Measurements from ENCODE around the gene CIRBP. TPM values are rescaled to one million over a fixed set of nuclear protein-coding genes. Genes with fewer than 3 reads are reported as not detected.
"Not testable (repeated sequence)": the region's sequence is repeated elsewhere in the genome, so short reads cannot be mapped to it uniquely, and the experiment has no call there.

CIRBP gene
- total RNA-seq, 1 donor from 2014 or later = 352 TPM

DNA sequence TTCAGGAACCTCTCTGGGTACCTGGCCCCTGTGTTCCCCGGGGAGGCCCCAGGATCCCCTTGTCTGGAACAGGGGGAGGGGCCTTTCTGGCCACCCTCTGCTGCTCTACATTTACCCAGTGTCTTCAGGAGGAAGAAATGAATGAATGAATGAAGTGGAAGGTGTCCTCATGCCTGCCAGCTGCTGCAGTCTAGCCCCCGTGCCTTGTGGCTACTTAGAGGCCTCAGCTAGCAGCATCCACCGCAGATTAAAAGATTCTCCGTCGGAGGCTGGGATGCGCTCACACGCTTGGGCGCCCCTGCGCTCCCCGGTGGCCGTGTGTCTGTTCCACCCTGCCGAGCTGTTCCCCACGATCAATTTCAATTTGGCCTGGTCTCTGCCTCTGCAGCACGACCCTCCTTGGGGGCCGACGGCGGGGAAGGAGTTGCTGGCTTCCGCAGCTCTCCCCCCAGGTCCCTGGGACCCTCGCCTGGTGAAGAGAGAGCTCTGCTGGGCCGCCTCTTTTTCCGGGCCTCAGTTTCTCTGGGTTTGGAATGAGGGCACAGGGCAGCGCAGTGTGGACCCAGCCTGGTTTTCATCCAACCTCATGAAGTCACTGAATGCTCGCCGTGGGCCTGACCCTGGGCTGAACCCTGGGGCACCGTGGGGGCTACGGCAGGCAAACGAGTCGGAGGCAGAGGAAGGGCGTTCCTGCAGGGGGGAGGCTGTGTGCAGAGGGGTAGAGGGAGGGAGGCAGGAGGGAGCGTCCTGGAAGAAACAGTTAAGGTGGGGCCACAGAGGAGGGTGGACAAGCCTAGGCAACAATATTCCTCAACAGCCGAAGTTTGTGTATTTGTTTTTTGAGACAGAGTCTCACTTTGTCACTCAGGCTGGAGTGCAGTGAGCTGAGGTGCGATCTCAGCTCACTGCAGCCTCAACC is 44.8 kb downstream of the CIRBP start:
- intact Hi-C loops (cut with DNase I) = no loop called here
- no peaks in the 10 kb centered on the region for H3K9me3 ChIP-seq
- peaks cover 85% of the 10 kb centered on the region for H3K27me3 ChIP-seq (ENCODE audit: low read depth)
- H3K4me1 ChIP-seq = peaks cover 9% of the 10 kb centered on the region
- no peak overlapping the region for H3K27ac ChIP-seq
- DNase-seq (no peak), ATAC-seq (no peak)
- H3K36me3 ChIP-seq = no peaks in the 10 kb centered on the region
- TF ChIP-seq, protein P1, sequence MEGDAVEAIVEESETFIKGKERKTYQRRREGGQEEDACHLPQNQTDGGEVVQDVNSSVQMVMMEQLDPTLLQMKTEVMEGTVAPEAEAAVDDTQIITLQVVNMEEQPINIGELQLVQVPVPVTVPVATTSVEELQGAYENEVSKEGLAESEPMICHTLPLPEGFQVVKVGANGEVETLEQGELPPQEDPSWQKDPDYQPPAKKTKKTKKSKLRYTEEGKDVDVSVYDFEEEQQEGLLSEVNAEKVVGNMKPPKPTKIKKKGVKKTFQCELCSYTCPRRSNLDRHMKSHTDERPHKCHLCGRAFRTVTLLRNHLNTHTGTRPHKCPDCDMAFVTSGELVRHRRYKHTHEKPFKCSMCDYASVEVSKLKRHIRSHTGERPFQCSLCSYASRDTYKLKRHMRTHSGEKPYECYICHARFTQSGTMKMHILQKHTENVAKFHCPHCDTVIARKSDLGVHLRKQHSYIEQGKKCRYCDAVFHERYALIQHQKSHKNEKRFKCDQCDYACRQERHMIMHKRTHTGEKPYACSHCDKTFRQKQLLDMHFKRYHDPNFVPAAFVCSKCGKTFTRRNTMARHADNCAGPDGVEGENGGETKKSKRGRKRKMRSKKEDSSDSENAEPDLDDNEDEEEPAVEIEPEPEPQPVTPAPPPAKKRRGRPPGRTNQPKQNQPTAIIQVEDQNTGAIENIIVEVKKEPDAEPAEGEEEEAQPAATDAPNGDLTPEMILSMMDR (IDR thresholded peaks at IDR 0.05) = no peak
- no peak overlapping the region for H3K4me3 ChIP-seq

DNA sequence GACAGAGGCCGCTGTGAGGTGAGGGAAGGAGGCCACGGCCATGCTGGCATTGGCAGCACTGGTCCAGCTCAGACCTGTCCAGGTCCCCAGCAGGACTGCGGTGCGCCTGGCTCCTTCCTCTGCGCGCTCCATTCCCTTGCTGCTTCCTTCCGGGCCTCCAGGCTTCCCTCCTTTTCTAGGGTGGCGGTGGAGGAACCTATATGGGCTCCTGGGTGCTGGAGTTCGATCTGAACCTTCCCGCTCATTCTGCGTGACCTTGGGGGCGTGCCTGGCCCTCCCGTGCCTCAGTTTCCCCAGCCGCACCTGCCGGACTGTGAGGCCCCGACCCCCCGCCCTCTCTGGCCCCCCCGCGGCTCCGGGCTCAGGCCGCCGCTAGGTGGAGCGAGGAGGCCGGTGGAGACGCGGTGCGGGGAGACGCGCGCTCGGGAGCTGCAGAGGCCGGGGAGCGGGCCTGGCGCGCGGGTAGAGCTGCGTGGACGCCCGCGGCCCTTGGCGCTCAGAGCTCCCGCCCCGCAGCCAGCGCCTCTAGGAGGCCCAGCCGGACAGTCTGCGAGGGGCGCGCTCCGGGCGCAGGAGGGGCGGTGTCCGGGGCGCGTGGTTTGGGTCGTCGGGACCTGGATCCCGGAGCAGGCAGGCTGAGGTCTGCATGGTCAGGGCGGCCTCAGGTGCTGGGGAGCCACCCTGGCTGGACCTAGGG is 46.5 kb downstream of the CIRBP start:
- ATAC-seq (peak; percentile 75 to 82), DNase-seq (peak; percentile 66)
- Histone ChIP-seq H3K9me3 (no peaks in the 10 kb centered on the region), H3K4me1 (peaks cover 9% of the 10 kb centered on the region), H3K36me3 (no peaks in the 10 kb centered on the region), H3K27ac (no peak overlapping the region), H3K27me3 (ENCODE audit: low read depth) (peaks cover 85% of the 10 kb centered on the region), H3K4me3 (peak overlapping the region; percentile 29)
- TF ChIP-seq, protein P1 (IDR thresholded peaks at IDR 0.05) = peak; percentile 60
- intact Hi-C loops (cut with DNase I) = no loop called here

DNA sequence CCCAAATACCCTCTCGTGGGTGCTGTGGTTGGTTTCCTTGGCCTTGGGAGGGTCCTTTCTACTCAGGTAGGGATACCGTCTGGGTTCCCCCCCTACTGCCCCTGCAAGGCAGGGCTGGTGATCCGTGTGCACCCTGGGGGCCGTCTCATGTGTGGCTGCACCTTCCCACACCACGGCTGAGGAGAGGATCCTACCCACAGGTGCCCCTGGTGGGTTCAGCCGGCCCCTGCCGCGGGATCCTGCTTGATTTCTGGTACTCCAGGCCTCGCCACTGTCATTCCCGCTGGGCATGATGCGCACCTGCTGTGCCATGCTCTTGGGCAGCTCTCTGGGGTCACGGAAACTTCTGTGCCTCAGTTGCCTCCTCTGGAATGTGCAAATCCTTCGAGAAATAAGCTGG is 47.3 kb downstream of the CIRBP start:
- H3K27ac ChIP-seq = no peak overlapping the region
- no peaks in the 10 kb centered on the region for H3K36me3 ChIP-seq
- H3K9me3 ChIP-seq = no peaks in the 10 kb centered on the region
- DNase-seq = no peak
- H3K27me3 ChIP-seq (ENCODE audit: low read depth) = peaks cover 80% of the 10 kb centered on the region
- no peak for ATAC-seq
- peaks cover 9% of the 10 kb centered on the region for H3K4me1 ChIP-seq
- intact Hi-C loops (cut with DNase I) = no loop called here
- H3K4me3 ChIP-seq = no peak overlapping the region
- TF ChIP-seq, protein P1 (IDR thresholded peaks at IDR 0.05) = no peak

DNA sequence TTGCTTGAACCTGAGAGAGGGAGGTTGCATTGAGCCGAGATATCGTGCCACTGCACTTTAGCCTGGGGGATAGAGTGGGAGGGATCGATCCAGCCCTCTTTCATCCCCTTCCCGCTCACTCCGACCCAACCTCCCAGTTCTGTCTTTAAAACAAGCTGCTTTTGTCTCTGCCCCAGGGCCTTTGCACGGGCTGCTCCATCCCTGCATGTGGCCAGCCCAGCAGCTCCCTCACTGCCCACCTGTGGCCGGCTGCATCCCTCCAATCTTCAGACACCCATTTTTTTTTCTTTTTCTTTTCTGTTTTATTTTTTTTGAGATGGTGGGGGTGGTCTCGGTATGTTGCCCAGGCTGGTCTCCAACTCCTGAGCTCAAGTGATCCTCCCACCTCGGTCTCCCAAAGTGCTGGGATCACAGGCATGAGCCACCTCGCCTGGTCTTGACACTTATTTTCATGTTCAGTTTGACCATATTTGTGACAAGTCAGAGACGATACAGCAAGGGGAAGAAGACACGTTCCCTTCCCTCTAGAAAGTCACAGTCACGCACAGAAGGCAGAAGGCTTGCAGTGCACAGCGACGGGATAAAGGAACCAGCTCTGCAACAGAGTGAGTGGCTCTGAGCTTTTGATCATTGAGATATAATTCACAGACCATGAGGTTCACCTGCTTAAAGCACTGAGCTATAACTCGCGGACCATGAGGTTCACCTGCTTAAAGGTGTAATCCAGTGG is 48.3 kb downstream of the CIRBP start:
- no peak for ATAC-seq
- no peaks in the 10 kb centered on the region for H3K9me3 ChIP-seq
- TF ChIP-seq, protein P1 (IDR thresholded peaks at IDR 0.05) = no peak
- H3K4me3 ChIP-seq = no peak overlapping the region
- H3K4me1 ChIP-seq = peaks cover 9% of the 10 kb centered on the region
- H3K27me3 ChIP-seq (ENCODE audit: low read depth) = peaks cover 81% of the 10 kb centered on the region
- no peak overlapping the region for H3K27ac ChIP-seq
- DNase-seq = no peak
- H3K36me3 ChIP-seq = no peaks in the 10 kb centered on the region
- intact Hi-C loops (cut with DNase I) = no loop called here

DNA sequence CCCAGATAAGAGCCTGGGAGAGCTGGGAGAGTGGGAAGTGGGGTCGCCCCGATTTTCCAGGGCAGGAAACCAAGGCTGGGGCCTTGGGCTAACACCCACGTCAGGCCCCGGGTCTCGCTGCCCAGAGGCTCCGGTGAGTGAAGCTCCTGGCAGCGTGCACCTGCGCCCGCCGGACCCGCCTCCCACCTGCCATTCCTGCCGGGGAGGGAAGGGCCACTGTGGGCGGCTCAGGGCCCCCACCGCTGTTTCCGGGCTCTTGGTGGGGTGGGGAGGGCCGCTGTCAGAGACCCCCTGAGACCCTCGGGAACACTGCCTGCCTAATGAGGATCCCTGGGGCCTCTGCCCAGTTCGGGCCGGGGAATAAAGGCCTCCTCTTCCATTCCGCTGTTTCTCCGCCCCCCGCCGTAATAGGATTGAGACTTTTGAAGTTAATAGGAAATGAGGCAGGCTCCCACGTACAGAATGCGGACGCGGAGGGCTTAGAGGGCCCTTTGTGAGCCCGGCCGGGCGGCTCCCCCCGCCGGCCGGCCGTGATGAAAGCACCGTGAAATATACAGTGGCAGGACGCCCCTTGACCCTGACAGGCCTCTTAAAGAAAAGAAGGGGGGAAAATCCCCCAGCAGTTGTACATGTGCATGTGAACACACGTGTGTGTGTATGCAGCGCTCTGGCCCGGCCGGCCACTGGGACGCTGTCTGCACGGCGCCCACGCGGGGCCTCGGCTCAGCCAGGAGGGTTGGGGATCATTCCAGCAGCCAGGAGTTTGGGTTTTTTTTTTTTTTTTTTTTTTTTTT is 49.7 kb downstream of the CIRBP start:
- intact Hi-C loops (cut with DNase I) = no loop called here
- peak in 1 of 2 donors; percentile 9 for ATAC-seq
- no peak overlapping the region for H3K4me3 ChIP-seq

DNA sequence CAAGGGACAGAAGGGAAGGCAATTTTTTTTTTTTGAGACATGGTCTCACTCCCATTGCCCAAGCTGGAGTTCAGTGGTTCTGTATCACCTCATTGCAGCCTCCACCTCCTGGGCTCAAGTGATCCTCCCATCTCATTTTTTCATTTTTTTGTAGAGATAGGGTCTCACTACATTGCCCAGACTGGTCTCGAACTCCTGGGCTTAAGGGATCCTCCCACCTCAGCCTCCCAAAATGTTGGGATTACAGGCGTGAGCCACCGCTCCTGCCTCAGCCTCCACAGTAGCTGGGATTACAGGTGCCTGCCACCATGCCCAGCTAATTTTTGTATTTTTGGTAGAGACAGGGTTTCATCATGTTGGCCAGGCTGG is 51.1 kb downstream of the CIRBP start:
- H3K36me3 ChIP-seq; intact Hi-C loops (cut with DNase I); H3K9me3 ChIP-seq; ATAC-seq; H3K27ac ChIP-seq; H3K4me3 ChIP-seq; DNase-seq: not testable (repeated sequence)
- peaks cover 18% of the 10 kb centered on the region for H3K4me1 ChIP-seq
- peaks cover 77% of the 10 kb centered on the region for H3K27me3 ChIP-seq (ENCODE audit: low read depth)

More for the DNA sequence above, 49.7 kb downstream of the CIRBP start:
- H3K27ac ChIP-seq = no peak overlapping the region
- no peaks in the 10 kb centered on the region for H3K9me3 ChIP-seq
- TF ChIP-seq, protein P1 (IDR thresholded peaks at IDR 0.05) = no peak
- H3K27me3 ChIP-seq (ENCODE audit: low read depth) = peaks cover 75% of the 10 kb centered on the region
- H3K36me3 ChIP-seq = no peaks in the 10 kb centered on the region
- no peak for DNase-seq
- H3K4me1 ChIP-seq = peaks cover 9% of the 10 kb centered on the region

Data from lower lobe of right lung (tissue), 2 donors.